Measurements from ENCODE around the gene NTM.

NTM gene

DNA sequence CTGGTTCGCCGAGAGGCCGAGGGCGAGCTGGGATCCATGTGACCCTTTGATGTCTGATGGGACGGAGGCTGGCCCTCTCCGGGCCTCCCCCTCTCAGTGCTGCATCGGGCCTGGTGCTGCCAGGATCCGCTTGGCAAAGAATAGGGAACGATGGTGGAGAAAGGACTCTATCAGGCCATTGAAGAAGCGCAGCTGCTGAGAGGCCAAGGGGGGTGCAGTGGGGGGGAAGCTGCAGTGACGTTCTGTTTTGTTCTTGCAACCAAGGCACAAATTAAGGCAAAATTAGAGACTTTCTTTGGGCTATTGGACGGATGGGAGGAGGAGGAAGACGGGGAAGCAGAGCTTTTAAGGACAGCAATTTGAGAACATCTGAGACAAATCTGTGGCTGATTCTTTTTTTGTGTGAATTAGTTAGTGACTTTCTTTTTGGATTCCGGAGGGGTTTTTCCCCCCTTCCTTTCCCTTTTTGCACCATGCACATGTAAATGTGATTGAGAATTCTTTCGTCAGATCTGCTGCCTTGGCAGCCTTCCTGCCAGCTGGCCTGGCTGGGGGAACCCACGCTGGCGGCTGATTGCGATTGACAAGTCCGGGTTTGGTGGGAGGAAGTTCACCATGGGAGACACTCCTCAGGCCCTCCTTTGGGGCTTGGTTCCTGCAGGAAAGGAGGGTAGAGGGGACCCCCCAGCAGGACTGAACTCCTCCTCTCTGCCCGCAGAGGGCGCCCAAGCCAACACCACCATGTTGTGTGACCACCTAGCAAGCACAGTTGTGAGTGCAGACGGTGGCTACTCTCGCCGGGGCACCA is 214.6 kb downstream of the NTM start:
- TF ChIP-seq, protein P1, sequence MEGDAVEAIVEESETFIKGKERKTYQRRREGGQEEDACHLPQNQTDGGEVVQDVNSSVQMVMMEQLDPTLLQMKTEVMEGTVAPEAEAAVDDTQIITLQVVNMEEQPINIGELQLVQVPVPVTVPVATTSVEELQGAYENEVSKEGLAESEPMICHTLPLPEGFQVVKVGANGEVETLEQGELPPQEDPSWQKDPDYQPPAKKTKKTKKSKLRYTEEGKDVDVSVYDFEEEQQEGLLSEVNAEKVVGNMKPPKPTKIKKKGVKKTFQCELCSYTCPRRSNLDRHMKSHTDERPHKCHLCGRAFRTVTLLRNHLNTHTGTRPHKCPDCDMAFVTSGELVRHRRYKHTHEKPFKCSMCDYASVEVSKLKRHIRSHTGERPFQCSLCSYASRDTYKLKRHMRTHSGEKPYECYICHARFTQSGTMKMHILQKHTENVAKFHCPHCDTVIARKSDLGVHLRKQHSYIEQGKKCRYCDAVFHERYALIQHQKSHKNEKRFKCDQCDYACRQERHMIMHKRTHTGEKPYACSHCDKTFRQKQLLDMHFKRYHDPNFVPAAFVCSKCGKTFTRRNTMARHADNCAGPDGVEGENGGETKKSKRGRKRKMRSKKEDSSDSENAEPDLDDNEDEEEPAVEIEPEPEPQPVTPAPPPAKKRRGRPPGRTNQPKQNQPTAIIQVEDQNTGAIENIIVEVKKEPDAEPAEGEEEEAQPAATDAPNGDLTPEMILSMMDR (IDR thresholded peaks at IDR 0.05; ENCODE audit: low read depth, low read length), result peak; percentile 64
- no peaks in the 10 kb centered on the region for H3K27me3 ChIP-seq (ENCODE audit: insufficient read depth, low read depth, severe bottlenecking)
- no peaks in the 10 kb centered on the region for H3K36me3 ChIP-seq
- no peak overlapping the region for H3K27ac ChIP-seq
- H3K4me3 ChIP-seq (ENCODE audit: low read depth, low read length), result no peak overlapping the region
- no peaks in the 10 kb centered on the region for H3K9me3 ChIP-seq (ENCODE audit: severe bottlenecking)
- DNase-seq, result no peak

DNA sequence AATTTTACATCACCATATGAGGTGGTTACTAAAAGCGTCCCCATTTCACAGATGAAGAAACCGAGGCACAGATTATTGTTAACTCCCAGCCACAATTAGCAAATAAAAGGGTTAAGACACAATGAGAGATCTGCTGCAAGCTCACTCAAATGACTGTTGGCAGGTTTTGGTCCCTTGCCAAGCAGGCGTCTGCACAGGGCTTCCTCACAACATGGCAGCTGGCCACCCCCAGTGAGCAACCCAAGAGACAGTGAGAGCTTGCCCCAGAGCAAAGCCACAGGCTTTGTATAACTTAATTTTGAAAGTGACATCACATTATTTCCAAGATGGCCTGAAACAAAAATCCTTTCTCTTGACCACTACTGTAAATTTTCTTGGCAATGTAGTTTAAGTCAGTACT is 217.6 kb downstream of the NTM start:
- Histone ChIP-seq H3K27ac (no peak overlapping the region), H3K4me3 (ENCODE audit: low read depth, low read length) (no peak overlapping the region), H3K27me3 (ENCODE audit: insufficient read depth, low read depth, severe bottlenecking) (no peaks in the 10 kb centered on the region), H3K36me3 (no peaks in the 10 kb centered on the region), H3K9me3 (ENCODE audit: severe bottlenecking) (no peaks in the 10 kb centered on the region)
- TF ChIP-seq, protein P1 (IDR thresholded peaks at IDR 0.05; ENCODE audit: low read depth, low read length), result no peak
- no peak for DNase-seq

DNA sequence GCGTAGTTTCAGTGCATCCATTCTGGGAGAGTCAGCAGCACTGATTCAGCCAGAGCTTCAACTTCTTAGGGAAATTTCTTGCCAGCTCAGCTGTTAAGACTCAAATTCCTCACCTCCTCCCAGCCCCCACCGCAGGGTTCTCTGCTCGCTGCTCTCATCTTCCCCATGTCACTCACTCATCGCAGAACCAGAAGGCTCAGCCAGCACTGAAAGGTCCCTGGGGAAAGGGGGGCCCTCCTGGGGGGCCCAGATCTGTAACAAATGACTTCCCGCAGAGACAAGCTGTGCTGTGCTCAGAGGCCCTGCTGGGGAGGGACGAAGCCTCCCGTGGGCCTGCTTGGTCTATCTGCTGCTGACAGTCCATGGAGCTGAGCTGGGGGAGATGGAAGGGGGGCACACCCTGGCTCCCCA is 220.6 kb downstream of the NTM start:
- no peak overlapping the region for H3K4me3 ChIP-seq (ENCODE audit: low read depth, low read length)
- H3K9me3 ChIP-seq (ENCODE audit: severe bottlenecking), result no peaks in the 10 kb centered on the region
- DNase-seq, result no peak
- H3K36me3 ChIP-seq, result no peaks in the 10 kb centered on the region
- H3K27ac ChIP-seq, result no peak overlapping the region
- TF ChIP-seq, protein P1 (IDR thresholded peaks at IDR 0.05; ENCODE audit: low read depth, low read length), result no peak
- H3K27me3 ChIP-seq (ENCODE audit: insufficient read depth, low read depth, severe bottlenecking), result no peaks in the 10 kb centered on the region

DNA sequence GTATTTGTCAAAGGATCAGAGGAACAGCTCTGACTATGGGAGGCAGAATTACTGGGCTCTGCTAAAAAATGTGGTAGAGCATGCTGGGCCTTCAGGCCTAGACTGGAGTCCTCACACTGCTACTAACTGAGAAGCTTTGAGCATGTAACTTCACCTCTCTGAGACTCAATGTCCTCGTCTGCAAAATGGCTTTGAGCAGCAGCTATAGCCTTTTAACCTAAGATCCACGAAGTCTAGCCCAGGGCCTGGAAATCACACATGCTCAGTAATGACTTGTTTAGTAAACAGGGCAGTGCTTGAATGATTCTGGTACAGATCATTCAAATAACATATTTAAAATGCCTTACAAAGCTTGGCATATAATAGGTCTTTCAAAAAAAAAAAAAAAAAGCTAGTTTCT is 221.7 kb downstream of the NTM start:
- no peaks in the 10 kb centered on the region for H3K27me3 ChIP-seq (ENCODE audit: insufficient read depth, low read depth, severe bottlenecking)
- TF ChIP-seq, protein P1 (IDR thresholded peaks at IDR 0.05; ENCODE audit: low read depth, low read length), result no peak
- no peak overlapping the region for H3K4me3 ChIP-seq (ENCODE audit: low read depth, low read length)
- no peak overlapping the region for H3K27ac ChIP-seq
- no peak for DNase-seq
- no peaks in the 10 kb centered on the region for H3K36me3 ChIP-seq
- no peaks in the 10 kb centered on the region for H3K9me3 ChIP-seq (ENCODE audit: severe bottlenecking)

DNA sequence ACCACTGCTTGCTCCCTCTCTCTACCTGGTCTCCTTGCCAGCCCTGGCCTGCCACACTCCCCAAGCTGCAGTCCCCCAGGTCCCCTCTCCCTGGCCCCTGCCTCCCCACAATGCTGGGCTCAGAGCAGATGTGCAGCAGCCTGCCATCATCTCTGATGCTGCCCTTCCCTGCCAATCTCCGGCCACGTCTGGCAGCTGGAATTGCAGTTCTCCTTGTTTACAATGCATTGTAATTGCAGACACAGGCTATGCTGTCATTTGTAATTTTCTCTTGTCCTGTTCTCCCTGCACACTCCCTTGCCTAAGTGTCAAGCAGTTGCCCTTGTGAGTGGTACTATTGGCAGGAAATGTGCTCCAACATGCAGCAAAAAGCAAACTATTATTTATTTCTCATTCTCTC is 222.3 kb downstream of the NTM start:
- Histone ChIP-seq H3K27ac (no peak overlapping the region), H3K9me3 (ENCODE audit: severe bottlenecking) (no peaks in the 10 kb centered on the region), H3K4me3 (ENCODE audit: low read depth, low read length) (no peak overlapping the region), H3K36me3 (no peaks in the 10 kb centered on the region), H3K27me3 (ENCODE audit: insufficient read depth, low read depth, severe bottlenecking) (no peaks in the 10 kb centered on the region)
- DNase-seq, result no peak
- TF ChIP-seq, protein P1 (IDR thresholded peaks at IDR 0.05; ENCODE audit: low read depth, low read length), result no peak

DNA sequence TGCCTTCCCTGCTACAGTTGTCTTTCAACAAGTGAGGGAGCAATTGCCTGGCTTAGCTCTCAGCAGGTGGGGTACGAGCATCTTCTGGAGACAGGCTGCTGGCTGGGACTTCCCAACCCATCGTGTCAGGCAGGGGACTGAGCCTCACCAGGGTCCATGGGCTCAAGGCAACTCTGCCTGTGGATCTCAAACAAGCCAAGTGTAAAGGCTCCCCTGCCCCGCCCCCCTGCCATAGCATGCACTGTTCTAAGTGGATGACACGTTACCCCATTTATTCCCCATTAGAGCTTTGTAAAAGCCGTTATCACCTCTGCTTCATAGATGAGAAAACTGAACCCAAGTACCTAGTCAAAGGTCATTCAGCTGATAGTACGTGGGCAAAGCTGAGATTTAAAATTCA is 222.9 kb downstream of the NTM start:
- H3K36me3 ChIP-seq, result no peaks in the 10 kb centered on the region
- H3K4me3 ChIP-seq (ENCODE audit: low read depth, low read length), result no peak overlapping the region
- H3K9me3 ChIP-seq (ENCODE audit: severe bottlenecking), result no peaks in the 10 kb centered on the region
- no peak for DNase-seq
- H3K27ac ChIP-seq, result no peak overlapping the region
- H3K27me3 ChIP-seq (ENCODE audit: insufficient read depth, low read depth, severe bottlenecking), result no peaks in the 10 kb centered on the region
- TF ChIP-seq, protein P1 (IDR thresholded peaks at IDR 0.05; ENCODE audit: low read depth, low read length), result no peak

Measured in WERI-Rb-1 (cell line).